PC-9 (cell line): ENCODE measurements around the gene GIMAP5. TPM values are rescaled to one million over a fixed set of nuclear protein-coding genes. Genes with fewer than 3 reads are reported as not detected.

ENCODE experiments used
- BruUV-seq: library from RNA; stranded (reverse); fragments of 400-500 nt; replicated peaks from 2 replicates; lab custom pipeline; 2021; lab: Mats Ljungman, UMichigan
- CTCF ChIA-PET: fragments of 300-600 bp; sonication (Branson Sonifier 250); formaldehyde crosslinking; loops from one replicate; lab custom pipeline; 2022; ENCODE audit warnings: antibody characterized with exemption; lab: Charles Lee
- POLR2A ChIA-PET: fragments of 300-600 bp; sonication (Branson Sonifier 250); formaldehyde crosslinking; loops from one replicate; lab custom pipeline; 2022; ENCODE audit warnings: antibody characterized with exemption; ENCODE audit not compliant: unreplicated experiment; lab: Charles Lee
- DNase-seq, 2 experiments: peaks; one replicate each; pipeline versions ENCODE4 v3.0.0 to v3.0.0-alpha.2; 2015 to 2022; ENCODE audit warnings: mixed read lengths in 1 of 2
- H2AFZ ChIP-seq: fragments of 200-600 bp; sonication (generic); 2 replicates; pipeline ENCODE4 v1.8.1; 2017; ENCODE audit warnings: antibody characterized with exemption
- H3F3A ChIP-seq: fragments of 200-600 bp; sonication (generic); 2 replicates; pipeline ENCODE4 v1.8.1; 2017; ENCODE audit warnings: antibody characterized with exemption, mild to moderate bottlenecking, low read depth; ENCODE audit not compliant: insufficient read depth
- H3K27ac ChIP-seq: fragments of 200-600 bp; sonication (generic); 2 replicates; pipeline ENCODE4 v1.6.1; 2016; ENCODE audit warnings: mixed run types
- H3K27me3 ChIP-seq: fragments of 200-600 bp; sonication (generic); 2 replicates; pipeline ENCODE4 v1.6.1; 2016; ENCODE audit warnings: low read depth, mixed run types; ENCODE audit not compliant: insufficient read depth
- H3K36me3 ChIP-seq: fragments of 200-600 bp; sonication (generic); 2 replicates; pipeline ENCODE4 v1.6.1; 2016; ENCODE audit warnings: low read depth, mixed run types
- H3K4me1 ChIP-seq: fragments of 200-600 bp; sonication (generic); replicated peaks from 2 replicates; pipeline ENCODE4 v1.6.1; 2016; ENCODE audit warnings: mixed run types; ENCODE audit not compliant: insufficient read depth
- H3K4me2 ChIP-seq: fragments of 200-600 bp; sonication (generic); 2 replicates; pipeline ENCODE4 v1.6.1; 2017; ENCODE audit warnings: mixed run types
- H3K4me3 ChIP-seq: fragments of 200-600 bp; sonication (generic); 2 replicates; pipeline ENCODE4 v1.6.1; 2016; ENCODE audit warnings: mixed run types
- H3K79me2 ChIP-seq: fragments of 200-600 bp; sonication (generic); 2 replicates; pipeline ENCODE4 v1.6.1; 2017; ENCODE audit warnings: low read depth, mixed run types
- H3K9me2 ChIP-seq: fragments of 200-600 bp; sonication (generic); 2 replicates; pipeline ENCODE4 v1.8.1; 2017; ENCODE audit warnings: mild to moderate bottlenecking; ENCODE audit not compliant: insufficient read depth
- H3K9me3 ChIP-seq: fragments of 200-600 bp; sonication (generic); 2 replicates; pipeline ENCODE4 v1.8.1; 2016; ENCODE audit warnings: low read depth; ENCODE audit not compliant: insufficient read depth
- H4K20me1 ChIP-seq: fragments of 200-600 bp; sonication (generic); 2 replicates; pipeline ENCODE4 v1.8.1; 2017; ENCODE audit not compliant: insufficient read depth
- CTCF ChIP-seq: fragments of 200-600 bp; sonication (generic); conservative IDR thresholded peaks from 2 replicates; pipeline ENCODE4 v1.6.1; 2017; ENCODE audit warnings: mixed run types, antibody characterized with exemption, mild to moderate bottlenecking, moderate library complexity
- EZH2 ChIP-seq: fragments of 200-600 bp; sonication (generic); IDR thresholded peaks from 2 replicates; pipeline ENCODE4 v1.8.0; 2017; ENCODE audit warnings: antibody characterized with exemption, low read depth
- intact Hi-C: fragments of 100-400 bp; cut with micrococcal nuclease; formaldehyde crosslinking; loops from one replicate; pipeline ENCODE4 v1.10.0; 2022; ENCODE audit not compliant: unreplicated experiment
- total RNA-seq: library from RNA; stranded (reverse); gene quantifications from 2 replicates; pipeline ENCODE4 v1.2.3, GENCODE V29; 2021

Gene GIMAP5
- total RNA-seq, 1 experiment from 2014 or later: not detected

GRCh38 chr7:150703209-150703608 lies 34.0 kb upstream of the GIMAP5 start:
- H3K4me1 ChIP-seq: no peaks in the 10 kb centered on the region
- no peak overlapping the region for H3K4me2 ChIP-seq
- DNase-seq: no peak
- ChIA-PET CTCF (no interaction called here), POLR2A (no interaction called here)
- no peak for TF ChIP-seq EZH2
- no peak for TF ChIP-seq CTCF
- H2AFZ ChIP-seq: no peak overlapping the region
- peaks cover 4% of the 10 kb centered on the region; the same call in 1 of the 2 replicates for H3K27me3 ChIP-seq
- H3K9me3 ChIP-seq: no peaks in the 10 kb centered on the region; the same call in 1 of the 2 replicates
- H4K20me1 ChIP-seq: no peaks in the 10 kb centered on the region; the same call in 1 of the 2 replicates
- H3F3A ChIP-seq: no peaks in the 10 kb centered on the region
- H3K27ac ChIP-seq: no peak overlapping the region
- H3K79me2 ChIP-seq: no peaks in the 10 kb centered on the region
- H3K9me2 ChIP-seq: no peaks in the 10 kb centered on the region
- H3K4me3 ChIP-seq: no peak overlapping the region
- no peaks in the 10 kb centered on the region for H3K36me3 ChIP-seq
- intact Hi-C loops: no loop called here
- BruUV-seq: no TSS peak

DNA sequence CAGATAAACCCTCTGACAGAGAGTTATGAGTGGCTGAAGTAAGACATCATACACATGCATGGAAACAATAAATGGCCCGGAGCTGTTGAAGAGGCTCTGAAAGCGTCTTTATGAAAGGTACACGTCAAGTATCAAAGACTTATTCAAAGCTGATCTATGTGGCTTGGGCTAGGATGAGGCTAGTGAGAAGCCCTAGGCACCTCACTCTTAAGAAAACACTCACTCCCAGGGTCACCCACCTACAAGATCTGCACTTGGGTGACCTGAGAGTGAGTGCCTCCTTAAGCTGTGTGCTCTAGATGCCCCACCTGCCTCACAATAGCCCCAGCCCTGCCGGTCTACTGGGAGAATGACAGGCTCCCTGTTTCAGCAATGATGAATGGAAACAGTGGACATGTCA lies 21.9 kb upstream of the GIMAP5 start:
- H3K9me2 ChIP-seq: no peaks in the 10 kb centered on the region
- H2AFZ ChIP-seq: no peak overlapping the region
- no TSS peak for BruUV-seq
- no peaks in the 10 kb centered on the region for H3K36me3 ChIP-seq
- H3K4me1 ChIP-seq: no peaks in the 10 kb centered on the region
- H3K27ac ChIP-seq: no peak overlapping the region
- no peaks in the 10 kb centered on the region for H3K9me3 ChIP-seq
- intact Hi-C loops: no loop called here
- H3K4me2 ChIP-seq: no peak overlapping the region
- ChIA-PET CTCF (no interaction called here), POLR2A (no interaction called here)
- H3K4me3 ChIP-seq: no peak overlapping the region
- no peaks in the 10 kb centered on the region for H4K20me1 ChIP-seq
- H3K27me3 ChIP-seq: peaks cover 50% of the 10 kb centered on the region
- no peaks in the 10 kb centered on the region for H3F3A ChIP-seq
- H3K79me2 ChIP-seq: no peaks in the 10 kb centered on the region
- no peak for DNase-seq
- no peak for TF ChIP-seq EZH2
- TF ChIP-seq CTCF: peak; percentile 32; the same call in 1 of the 2 replicates

GRCh38 chr7:150715738-150716137 lies 21.5 kb upstream of the GIMAP5 start:
- no peak overlapping the region for H2AFZ ChIP-seq
- no peaks in the 10 kb centered on the region for H3F3A ChIP-seq
- TF ChIP-seq EZH2: no peak
- TF ChIP-seq CTCF: no peak
- no peak overlapping the region for H3K4me3 ChIP-seq
- DNase-seq: no peak
- H3K27me3 ChIP-seq: peaks cover 54% of the 10 kb centered on the region
- H4K20me1 ChIP-seq: no peaks in the 10 kb centered on the region
- H3K27ac ChIP-seq: no peak overlapping the region
- BruUV-seq: no TSS peak
- no peak overlapping the region for H3K4me2 ChIP-seq
- no peaks in the 10 kb centered on the region for H3K4me1 ChIP-seq
- H3K9me3 ChIP-seq: no peaks in the 10 kb centered on the region
- POLR2A ChIA-PET: no interaction called here
- no peaks in the 10 kb centered on the region for H3K79me2 ChIP-seq
- intact Hi-C loops: no loop called here
- CTCF ChIA-PET: no interaction called here
- no peaks in the 10 kb centered on the region for H3K36me3 ChIP-seq
- no peaks in the 10 kb centered on the region for H3K9me2 ChIP-seq
